HG03354 (cell line): ENCODE data around the gene OTX1.

Experiments
- ATAC-seq: cut with Tn5 transposase; IDR thresholded peaks from one replicate; pipeline ENCODE4 v1.9.1; 2021; ENCODE audit warnings: mild to moderate bottlenecking; ENCODE audit not compliant: unreplicated experiment, poor library complexity, severe bottlenecking

OTX1 gene

GRCh38 chr2:63044362-63045327, 6.0 kb upstream of the OTX1 start:
- no peak for ATAC-seq

DNA sequence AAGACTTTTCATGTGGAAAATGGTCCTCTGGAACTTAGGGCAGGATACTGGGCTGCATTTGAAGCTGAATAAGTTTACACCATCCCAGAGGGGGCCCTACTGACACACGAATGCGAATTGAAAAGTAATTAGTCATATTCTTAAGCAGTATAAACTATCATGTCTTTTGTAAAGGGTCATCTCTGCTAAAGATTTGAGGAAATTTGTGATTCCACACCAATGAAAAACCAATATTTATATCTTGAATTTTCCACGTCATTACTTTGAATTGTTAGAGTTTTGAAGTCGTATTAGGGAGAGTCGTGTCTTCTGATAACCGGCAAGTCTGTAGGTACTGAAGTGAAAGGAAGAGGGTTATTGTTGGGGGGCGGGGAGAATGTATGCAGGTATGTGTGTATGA, 4.1 kb upstream of the OTX1 start:
- ATAC-seq: no peak

GRCh38 chr2:63046961-63047320, 3.7 kb upstream of the OTX1 start:
- ATAC-seq: no peak

GRCh38 chr2:63047321-63048279, 3.0 kb upstream of the OTX1 start:
- ATAC-seq: no peak

DNA sequence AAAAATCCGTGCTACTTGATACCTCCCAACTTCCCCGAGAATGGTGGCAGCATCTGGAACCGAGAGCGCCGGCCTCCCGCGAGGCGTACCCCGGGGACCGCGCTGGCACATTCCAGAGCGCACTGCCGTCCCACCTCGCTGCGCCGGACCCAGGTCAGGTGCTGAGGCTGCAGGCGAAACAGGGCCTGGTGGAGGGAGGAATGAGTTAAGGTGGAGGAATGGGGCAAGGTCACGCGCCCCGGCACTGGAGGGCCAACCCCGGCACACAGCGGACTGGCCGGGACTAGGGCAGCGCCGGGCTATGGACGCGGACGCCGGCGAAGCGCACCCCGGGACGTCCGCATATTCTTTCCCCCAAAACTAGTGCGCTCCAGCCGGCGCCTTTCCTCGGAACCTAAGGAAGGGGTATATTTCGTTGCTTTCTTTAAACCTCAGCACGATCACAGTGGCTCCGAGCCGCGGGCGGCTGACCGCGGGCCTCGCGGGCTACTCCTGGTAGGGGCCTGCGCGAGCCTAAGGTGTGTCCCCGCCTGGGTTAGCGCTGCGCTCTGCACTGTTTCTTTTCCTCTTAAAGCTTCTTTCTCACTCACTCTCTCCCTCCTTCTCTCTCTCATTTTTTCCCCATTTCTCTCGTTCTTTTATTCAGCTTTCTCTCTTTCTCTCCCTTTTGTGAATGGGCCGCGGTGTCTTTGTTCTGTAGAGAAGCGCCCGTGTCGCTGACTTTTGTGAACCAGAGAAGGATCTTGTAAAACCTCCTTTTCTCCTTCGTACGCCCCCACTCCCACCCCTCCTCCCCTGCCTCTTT, 2.1 kb upstream of the OTX1 start:
- ATAC-seq: no peak

DNA sequence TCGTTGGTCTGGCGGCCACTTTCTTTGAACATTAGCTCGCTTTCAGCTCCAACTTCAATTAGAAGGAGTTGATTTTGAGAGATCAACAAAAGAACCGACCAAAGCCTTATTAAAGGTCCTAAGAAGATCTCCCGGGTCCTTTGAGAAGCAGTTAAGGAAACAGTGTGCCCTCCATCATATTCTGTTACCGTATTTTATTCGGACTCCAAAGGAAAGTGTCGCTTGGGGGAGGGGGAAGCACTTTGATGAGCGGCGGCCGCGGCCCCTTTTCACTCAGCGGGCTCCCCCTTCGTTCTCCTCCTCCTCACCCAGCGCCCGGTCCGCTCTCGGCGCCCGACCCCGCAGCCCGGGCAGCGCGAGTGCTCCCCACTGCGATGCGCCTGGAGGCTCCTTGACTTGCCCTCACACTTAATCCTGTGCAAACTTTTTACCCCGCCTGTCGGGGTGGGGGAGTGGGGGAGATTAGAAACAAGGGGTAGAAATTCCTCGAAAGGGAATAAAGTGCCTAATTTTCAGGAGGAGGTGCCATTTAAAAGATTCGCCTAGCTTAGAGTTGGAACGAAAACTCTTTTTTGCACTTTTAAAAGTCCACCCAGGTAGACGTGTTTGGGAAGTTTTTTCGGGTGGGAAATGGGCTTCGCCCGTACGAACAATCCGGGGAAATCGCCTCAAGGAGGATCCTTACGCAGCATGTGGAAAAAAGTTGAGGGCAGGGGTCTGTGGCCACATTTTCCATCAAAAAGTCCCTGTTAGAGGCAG, 1.2 kb upstream of the OTX1 start:
- no peak for ATAC-seq

GRCh38 chr2:63049970-63050333, 678 bp upstream of the OTX1 start:
- ATAC-seq: no peak

GRCh38 chr2:63051042-63051794, 588 bp downstream of the OTX1 start:
- ATAC-seq: no peak

GRCh38 chr2:63051795-63052333, 1.2 kb downstream of the OTX1 start:
- no peak for ATAC-seq

GRCh38 chr2:63052411-63053080, 1.9 kb downstream of the OTX1 start:
- no peak for ATAC-seq

- no peak for ATAC-seq
Observed at GRCh38 chr2:63053081-63053888, 2.7 kb downstream of the OTX1 start.

DNA sequence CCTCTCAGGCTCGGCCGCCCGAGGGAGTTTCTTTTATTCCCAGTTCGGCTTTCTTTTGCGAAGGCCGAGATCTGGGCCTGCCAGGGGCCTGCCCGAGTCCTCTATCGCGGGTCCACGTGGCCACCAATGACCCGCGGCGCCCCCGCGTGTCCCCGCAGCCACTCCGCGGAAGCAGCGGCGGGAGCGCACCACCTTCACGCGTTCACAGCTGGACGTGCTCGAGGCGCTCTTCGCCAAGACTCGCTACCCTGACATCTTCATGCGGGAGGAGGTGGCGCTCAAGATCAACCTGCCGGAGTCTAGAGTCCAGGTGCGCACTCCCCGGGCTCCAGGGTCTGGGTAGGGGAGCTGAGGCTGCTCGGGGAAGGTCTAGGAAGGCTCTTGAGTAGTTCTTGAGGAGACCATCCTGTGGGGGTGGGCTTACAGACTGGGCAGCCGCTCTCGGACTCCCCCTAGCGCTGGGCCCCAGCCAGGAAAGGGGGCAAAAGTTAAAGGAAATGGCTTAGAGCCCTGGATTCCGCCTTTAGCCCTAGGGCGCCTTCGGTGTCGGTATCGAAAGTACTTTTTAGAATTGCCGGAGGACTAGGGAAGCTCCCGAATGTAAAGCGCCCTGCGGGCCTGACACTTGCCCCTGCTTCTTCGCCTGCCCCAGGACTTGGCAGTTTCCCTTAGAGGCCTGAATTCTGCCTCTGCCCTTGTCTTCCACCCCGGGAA, 3.4 kb downstream of the OTX1 start:
- ATAC-seq: no peak

DNA sequence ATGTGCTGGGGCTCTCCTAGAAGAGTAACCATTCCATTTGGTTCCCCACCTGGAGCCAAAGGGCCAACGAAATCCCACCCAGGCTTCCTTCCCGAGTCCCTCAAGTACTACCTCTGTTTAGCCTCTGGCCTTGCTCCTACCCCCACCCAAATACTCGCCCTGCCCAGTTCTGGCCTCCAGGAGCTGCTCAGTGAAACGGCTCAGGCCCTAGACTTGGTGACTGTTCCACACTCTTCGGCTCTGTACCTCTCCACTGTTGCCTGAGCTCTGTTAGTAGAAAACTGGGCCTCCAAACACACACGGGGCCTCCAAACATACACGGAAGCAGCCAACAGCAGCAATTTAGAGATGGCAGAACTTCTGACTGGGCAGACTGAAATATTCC, 4.2 kb downstream of the OTX1 start:
- ATAC-seq: no peak

DNA sequence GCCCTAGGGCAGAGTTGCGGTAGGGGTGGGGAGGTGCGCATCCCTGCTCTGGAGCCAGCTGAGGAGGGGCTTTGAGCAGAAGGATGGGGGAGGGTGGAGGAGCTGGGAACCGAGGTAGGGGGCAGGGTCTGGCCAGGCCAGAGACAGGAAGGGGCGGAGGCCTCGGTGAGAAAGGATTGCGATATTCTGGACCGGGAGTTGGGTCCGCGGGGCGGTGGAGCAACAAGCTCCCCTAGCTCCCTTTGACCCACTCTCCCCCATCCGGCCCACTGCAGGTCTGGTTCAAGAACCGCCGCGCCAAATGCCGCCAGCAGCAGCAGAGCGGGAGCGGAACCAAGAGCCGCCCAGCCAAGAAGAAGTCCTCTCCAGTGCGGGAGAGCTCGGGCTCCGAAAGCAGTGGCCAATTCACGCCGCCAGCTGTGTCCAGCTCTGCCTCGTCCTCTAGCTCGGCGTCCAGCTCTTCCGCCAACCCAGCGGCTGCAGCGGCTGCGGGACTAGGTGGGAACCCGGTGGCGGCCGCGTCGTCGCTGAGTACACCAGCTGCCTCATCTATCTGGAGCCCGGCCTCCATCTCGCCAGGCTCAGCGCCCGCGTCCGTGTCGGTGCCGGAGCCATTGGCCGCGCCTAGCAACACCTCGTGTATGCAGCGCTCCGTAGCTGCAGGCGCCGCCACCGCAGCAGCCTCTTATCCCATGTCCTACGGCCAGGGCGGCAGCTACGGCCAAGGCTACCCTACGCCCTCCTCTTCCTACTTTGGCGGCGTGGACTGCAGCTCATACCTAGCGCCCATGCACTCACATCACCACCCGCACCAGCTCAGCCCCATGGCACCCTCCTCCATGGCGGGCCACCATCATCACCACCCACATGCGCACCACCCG, 4.8 kb downstream of the OTX1 start:
- ATAC-seq: no peak
